HG03565 (cell line): ENCODE data around the gene FDX2.
"Not testable (repeated sequence)": the region's sequence is repeated elsewhere in the genome, so short reads cannot be mapped to it uniquely, and the experiment has no call there.

Experiments
- ATAC-seq: cut with Tn5 transposase; IDR thresholded peaks from one replicate; pipeline ENCODE4 v1.9.1; 2021; ENCODE audit warnings: mild to moderate bottlenecking, moderate library complexity; ENCODE audit not compliant: unreplicated experiment

The FDX2 gene

DNA sequence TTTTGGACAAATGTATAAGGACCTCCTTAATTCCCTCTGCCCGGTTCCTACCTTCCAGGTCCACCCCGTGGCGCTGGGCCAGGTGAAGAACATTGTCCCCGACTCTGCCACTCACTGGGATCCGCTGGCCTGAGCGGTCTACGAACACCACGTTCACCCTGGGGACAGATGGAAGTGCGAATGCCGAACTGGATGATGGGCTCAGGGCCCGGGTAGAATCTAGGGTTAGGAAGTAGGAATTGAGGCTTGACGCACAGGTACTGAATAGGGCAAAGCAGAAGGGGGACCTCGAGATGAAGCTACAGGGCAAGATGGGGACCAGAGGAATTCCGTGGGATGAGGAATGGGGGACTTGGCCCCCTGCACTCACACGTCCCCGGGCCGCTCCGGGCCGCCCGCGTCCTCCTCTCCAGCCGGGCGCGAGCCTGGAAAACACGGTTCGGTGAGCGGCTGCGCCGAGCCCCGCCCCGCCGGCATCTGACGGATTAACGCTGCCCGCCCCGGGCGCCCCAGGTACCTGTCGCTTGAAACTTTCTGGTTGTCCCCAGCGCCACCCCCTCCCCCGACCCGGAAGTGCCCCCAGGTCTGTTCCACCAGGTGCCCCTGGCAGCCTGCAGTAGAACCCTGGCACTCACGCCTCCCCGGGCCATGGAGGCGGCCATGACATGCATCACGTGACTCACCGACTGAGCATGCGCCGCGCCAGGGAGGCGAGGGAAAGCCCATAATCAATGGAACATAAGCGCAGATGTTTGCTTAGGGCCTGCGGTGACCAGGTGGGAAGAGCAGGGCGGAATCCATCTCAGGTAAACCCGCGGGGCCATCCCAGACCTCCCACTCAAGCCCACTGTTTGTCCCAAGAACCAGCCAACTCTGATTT is at the start of gene FDX2:
FDX2 (minus strand) TSS at position 681 of the 880 bp plus-strand sequence; CDS start at position 662, 19 bp downstream.
- peak; percentile 66 for ATAC-seq

DNA sequence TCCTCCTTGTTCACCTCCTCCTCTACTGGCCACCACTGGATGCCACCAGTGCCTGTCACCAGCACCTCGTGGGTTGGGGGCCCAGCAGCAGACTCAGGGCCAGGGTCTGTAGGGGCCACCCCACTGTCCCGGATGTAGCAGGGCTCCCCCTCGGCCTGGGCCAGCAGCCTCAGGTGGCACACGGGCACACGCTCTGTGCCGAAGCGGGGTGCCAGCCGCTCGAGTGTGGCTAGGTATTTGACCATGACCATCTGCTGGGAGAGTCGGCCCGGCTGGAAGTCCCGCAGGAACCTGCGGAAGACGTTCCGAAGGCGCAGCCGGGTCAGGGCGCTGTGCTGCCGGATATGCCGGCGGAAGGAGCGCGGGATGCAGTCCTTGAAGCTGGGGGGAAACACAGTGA is 49.7 kb upstream of the FDX2 start:
- ATAC-seq = no peak

DNA sequence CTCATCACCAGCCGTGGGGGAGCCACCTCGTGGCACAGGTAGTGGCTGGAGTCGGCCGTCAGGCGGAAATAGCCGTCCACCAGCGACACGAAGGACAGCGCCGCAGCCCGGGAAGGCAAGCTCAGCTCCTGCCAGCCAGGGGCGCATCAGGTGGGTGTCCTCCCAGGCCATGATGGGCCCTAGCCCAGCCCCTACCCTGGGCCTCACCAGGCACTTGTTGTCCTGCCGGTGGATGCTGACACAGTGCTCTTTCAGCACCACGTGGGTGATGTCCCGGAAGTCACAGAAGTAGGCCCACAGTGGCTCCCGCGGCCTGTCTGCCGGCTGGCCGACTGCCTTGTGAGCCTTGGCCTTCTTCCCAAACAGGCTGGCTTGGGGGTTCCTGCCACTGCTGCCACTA is 48.8 kb upstream of the FDX2 start:
- no peak for ATAC-seq

DNA sequence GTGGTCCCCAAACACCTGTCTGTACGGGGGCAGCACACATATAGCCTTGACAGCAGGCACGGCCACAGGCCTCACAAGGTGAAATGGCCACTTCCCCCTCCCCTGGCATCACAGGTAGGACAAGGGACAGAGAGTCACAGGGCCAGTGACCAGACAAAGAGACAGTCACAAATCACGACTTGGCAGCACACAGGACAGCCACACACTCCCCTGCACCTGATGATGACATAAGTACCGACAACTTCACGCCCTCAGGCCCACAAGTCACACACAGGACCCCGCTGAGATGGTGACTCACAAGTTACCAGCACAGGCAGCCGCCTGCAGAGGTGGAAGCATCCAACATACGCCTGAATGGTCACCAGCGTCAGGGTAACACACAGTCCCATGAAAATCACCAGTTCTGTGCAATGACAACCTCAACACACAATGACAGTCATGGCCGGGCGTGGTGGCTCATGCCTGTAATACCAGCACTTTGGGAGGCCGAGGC is 48.0 kb upstream of the FDX2 start:
- ATAC-seq = no peak

DNA sequence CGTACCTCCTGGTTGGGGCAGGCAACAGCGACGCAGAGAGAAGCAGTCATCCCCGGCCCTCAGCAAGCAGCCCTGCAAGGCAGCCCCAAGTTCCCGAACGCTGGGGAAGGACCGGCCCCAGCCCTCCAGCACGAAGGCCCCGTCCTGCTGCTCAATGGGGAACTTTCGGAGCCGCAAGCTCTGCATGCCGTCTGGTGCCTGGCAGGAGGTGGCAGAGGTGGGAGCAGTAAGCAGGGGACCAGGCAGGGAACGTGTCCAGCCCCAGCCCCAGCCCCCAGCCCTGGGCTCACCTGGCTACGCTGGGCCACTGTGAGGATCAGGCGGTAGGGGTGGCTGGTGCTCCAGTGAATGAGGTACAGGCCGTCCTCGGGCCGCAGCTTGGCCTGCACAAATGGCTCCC is 46.4 kb upstream of the FDX2 start:
- ATAC-seq = no peak

DNA sequence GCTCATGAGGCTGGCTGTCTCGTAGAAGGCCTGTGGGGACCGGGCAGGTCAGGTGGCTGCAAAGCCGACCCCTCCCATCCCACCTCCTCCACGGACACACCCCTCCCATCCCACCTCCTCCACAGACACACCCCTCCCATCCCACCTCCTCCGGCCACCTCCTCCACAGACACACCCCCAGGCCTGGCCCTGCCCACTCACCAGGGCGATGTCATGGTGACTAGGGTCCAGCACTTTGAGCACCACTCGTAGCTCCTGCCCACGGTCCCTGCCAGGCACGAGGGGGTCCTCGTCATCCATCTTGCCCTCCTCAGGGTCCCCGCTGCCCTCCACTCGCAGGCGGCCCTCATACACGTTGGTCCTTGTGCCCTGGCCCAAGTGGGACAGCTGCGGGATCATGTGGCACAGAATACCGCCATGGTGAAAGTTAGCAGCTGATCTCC is 45.8 kb upstream of the FDX2 start:
- ATAC-seq = no peak

DNA sequence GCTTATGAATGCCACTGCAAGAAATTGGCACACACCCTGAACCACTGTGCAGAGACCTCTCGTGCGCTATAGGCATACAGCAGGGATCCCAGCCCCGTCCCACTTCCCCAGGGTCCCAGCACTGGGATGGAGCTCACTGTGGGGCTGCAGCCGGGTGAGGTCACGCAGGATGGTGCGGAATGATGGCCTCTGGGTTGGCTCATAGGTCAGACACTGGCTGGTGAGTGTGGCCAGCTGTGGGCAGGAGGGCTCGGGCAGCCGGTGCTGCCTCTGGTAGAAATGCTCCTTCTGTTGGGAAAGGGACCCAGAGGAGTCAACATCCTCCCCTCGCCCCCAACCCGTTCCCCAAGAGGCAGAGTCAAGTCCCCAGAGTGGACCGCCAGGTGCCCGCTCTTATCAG is 40.6 kb upstream of the FDX2 start:
- ATAC-seq = no peak

DNA sequence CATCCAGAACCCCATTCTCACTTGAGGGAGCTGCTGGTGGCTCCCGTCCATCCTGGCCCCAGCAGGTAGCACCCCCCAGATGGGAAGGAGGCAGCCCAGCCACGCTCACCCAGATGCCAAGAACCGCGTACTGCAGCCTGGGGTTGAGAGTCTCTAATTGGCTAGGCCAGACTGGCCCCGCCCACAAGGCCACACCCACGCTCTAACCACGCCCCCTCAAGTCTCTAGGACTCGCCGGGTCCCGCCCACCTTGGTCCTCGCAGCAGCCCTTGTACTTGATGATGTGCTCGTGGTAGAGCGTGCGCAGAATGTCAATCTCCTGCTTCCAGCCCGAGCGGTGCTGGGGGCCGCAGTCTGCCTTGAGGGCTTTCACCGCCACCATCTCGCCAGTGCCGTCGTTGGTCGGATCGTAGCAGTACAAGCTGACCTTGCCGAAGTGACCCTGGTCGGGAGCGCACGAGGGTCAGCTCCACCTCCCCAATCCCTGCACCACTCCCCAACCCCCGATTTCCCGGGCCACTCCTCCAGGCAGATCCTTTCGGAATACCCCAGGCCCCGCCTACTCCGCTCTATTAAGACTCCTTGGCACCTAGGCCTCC is 38.1 kb upstream of the FDX2 start:
- no peak for ATAC-seq

DNA sequence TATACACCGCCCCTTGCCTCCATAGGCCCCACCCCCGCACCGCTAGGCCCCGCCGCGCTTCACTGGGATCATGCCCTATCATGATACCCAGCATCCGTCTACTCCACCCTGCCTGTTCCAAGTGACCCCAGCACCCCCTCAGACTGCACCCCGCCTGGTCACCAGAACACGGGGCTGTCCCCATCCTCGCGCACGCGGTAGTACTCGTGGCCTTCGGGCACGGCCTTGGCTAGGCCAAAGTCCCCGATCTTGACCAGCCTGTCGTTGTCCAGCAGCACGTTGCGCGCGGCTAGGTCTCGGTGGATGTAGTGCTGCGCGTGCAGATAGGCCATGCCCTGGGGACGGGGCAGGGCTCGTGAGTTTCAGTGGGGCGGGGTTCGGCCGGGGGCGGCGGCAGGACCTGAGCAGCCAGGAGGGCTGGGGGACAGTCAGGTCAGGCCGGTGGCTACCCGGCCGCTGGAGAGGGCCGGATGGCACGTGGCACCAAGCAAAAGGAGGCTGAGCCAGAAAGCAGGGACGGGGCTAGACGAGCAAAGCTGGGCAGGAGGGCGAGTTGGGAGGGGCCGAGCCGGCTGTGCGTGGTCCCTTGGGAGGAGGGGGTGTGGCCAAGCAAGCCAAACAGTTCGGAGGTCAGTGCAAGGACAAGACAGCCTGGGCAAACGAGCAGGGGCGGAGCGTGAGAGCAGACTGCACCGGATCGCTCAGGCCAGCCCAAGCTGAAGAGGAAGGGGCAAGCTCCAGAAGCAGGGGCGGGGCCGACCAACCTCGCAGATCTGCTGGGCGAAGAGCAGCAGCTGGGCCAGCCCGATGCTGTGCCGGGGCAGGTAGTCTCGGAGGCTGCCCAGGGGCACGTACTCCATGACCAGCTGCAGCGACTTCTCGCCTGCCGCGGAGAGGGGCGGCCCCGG is 37.2 kb upstream of the FDX2 start:
- no peak for ATAC-seq

DNA sequence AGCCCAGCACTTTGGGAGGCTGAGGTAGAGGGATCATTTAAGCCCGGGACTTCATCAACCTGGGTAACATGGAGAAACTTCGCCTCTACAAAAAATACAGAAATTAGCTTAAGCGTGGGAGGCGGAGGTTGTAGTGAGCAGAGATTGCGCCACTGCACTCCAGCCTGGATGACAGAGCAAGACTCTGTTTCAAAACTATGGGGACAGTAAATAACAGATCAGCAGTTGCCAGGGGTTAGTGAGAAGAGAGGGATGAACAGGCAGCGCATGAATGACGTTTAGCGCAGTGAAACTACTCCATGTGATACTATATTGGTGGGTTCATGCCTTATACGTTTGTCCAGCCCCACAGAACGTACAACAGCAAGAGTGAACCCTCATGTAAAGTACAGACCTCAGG is 30.7 kb upstream of the FDX2 start:
- no peak for ATAC-seq

DNA sequence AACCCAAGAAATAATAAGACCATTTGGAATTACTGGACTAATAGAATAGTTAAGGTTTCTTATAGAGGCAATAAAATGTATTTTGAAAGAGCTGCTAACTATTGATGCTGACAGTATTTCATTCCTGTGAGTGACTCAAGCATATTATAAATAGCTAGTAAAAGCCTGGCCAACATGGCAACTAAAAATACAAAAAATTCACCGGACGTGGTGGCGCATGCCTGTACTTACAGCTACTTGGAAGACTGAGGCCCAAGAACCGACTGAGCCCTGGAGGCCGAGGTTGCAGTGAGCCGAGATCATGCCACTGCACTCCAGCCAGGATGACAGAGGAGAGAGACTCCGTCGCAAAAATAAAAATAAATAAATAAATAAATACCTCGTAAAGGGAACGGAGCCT is 29.0 kb upstream of the FDX2 start:
- ATAC-seq = no peak

DNA sequence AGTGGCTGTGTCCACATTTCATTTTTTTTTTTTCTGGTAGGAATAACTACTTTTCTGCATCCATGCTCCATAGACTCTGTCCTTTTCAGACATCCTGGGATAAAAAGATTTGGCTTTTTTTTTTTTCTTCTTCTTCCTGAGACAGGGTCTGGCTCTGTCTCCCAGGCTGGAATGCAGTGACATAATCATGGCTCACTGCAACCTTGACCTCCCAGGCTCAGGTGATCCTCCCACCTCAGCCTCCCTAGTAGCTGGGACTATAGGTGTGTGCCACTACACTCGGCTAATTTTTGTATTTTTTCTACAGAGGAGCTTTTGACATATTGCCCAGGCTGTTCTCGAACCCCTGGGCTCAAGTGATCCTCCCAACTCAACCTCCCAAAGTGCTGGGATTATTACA is 27.7 kb upstream of the FDX2 start:
- no peak for ATAC-seq

DNA sequence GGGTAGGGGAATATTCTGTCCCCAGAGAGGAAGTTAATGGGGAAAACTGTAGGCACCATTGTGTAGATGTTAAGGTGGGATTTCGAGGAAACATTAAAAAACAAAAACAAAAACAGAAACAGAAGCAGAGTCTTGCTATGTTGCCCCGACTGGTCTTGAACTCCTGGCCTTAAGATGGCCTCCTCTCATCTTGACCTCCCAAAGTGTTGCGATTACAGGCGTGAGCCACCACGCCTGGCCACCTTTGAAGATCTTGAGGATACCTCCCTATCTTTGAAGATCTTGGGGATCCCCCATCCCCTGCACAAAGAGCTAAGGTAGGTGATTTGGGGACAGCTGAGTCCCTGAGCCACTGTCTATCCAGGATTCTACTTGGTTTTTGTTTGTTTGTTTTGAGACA is 24.2 kb upstream of the FDX2 start:
- no peak for ATAC-seq

DNA sequence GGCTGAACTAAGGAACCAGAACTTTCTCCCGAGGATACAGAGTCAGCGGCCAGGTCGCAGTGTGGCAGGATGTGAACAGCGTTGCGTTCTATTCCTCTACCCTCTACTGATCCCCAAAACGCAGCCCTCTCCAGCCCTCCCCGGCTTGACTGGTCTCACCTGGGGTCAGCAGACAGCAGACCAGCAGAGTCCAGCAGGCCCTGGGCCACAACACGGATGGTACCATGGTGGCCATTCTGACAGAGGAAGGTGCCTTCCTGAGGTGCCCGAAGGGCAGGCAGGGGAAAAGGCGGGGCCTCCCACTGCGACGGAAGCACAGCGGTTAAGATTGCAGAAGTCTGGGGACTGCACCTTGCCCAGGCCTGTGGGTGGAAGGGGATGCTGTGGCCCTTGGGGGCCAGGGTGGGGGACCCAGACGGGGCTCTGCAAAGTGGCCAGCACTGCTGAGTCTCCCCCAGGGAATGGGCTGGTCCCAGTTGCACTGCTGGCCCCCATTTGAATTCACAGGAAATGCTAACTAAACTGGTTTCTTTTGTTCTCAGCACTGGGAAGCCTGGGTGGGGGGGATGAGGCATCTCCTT is 23.7 kb upstream of the FDX2 start, which contains the start of gene ICAM3:
ICAM3 (minus strand) TSS at position 245 of the 581 bp plus-strand sequence; CDS start at position 235, 10 bp downstream.
- ATAC-seq = no peak

DNA sequence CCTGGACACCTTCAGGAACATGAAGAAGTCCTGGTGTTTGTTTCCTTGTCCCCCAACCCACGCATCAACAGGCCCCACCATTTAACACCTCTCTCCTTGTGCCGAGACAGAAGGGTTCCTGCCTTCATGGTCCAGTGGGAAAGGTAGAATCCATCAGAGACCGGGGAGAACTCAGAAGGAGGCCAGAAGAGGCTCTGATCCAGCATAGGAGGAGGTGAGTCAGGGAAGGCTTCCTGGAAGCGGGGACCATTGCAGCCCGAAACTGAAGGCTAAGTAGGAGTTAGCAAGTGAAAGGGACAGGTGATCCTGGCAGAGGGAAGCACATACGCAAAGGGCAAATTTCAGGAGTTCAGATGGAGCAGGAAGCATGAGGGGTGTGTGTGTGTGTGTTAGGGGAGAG is 23.1 kb upstream of the FDX2 start:
- ATAC-seq = no peak

DNA sequence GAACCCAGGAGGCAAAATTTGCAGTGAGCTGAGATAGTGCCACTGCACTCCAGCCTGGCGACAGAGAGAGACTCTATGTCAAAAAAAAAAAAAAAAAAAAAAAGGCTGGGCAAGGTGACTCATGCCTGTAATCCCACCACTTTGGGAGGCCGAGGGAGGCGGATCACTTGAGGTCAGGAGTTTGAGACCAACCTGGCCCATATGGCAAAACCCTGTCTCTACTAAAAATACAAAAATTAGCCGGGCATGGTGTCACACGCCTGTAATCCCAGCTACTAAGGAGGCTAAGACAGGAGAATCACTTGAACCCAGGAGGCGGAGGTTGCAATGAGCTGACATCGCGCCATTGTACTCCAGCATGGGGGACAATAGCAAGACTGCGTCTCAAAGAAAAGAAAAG is 20.9 kb upstream of the FDX2 start:
- not testable (repeated sequence) for ATAC-seq

DNA sequence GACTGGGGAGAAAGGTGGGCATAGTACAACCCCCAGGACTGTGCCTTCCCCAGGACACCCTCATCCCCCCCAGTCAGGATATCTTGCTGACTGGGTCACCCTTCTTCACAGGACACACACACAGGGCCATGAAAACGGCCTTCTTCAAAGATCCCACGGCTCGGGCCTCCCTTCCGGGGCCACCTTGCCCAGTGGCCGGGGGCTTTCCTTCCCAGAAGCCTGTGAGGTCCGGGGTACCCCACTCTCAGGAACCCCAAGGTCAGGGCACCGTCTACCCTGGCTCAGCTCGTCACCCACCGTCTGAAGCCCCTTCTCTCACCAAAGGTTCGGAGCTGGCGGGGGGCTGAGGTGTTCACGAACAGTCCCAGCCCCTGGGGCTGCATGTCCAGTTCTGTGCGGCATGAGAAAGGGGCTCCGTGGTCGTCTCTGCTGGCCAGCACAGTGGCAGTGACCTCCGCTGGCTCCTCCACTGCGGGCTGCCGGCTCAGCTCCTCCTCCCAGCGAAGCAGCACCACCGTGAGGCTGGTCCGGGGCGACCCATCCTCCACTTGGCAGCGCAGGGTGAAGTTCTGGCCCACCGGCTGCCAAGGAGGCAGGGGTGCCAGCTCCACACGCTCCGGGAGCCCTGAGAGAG is 19.7 kb upstream of the FDX2 start:
- no peak for ATAC-seq

DNA sequence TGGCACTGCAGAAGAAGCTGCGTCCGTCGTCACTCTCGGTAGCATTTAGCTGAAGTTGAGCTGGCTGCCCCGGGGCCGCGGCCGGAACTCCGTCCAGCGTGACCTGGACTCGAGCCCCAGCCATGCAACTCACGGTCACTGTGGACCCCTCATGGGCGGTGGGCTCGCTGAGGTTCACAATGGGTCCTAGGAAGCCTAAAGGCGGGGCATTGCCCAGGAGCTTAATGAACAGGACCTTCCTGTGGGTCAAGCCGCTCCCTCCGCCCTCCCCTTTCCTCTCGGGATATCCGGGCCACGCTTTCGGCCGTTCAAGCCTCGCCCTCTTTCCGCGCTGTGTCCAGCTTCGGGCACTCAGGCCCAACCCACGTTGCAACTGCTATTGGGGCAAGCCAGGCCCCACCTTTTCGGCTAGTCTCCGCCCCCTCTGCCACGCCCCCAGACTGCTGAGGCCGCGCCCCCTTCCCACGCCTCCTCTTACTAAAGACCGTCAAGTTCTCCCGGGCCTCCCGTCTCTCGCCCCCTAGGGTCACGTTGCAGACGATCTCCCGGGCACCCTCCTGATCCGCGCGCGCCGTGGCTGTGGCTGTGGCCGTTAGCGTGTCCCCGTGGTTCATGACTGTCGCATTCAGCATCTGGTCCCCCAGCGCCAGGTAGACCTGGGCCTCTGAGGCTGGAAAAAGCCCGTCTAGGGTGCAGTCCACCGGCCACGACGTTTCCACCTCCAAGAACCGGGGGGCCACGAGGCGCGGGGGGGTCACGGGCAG is 19.0 kb upstream of the FDX2 start:
- no peak for ATAC-seq

DNA sequence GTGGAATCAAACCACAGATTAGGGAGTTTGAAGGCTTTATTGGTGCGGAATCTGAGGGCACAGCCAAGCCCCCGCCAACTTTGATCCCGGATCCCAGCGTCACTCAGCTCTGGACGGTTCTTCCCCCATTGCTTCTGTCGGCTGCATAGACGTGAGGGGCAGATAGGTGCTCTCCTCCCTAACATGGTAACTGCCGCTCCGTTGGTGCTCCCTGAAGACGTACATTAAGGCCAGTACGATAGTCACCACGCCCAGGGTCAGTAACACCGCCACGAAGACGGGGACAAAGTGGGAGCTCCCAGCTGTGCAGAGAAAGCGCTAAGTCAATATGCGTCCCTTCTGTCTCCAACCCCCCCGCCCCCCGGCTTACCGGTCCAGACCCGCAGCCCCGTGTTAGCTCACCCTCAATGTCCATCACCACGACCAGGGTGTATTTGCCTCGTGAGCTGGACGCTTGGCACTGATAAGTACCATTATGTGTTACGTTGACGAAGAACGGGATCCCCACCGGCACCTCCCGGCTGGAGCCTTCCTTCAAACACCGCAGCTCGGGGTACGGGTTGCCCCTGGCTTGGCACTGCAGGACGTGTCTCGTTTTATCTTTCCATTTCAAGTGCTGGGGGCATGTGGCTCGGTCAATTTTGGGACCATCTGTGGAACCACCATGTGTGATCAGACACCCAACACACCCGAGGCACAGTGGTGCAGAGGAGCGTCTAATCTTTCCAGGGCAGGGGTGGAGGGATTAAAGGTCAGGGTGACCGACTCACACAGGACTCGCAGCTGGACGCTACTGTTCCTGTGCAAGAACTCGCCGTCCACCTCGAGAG is 18.2 kb upstream of the FDX2 start:
- ATAC-seq = no peak
